HepG2 (cell line): ENCODE measurements around the gene TOR1AIP1. TPM values are rescaled to one million over a fixed set of nuclear protein-coding genes. Genes with fewer than 3 reads are reported as not detected.

Source experiments
- ATAC-seq: fragments of 200-7000 bp; cut with Tn5 transposase; 3 replicates; pipeline ENCODE4 v1.9.1; 2020; ENCODE audit warnings: mild to moderate bottlenecking, moderate library complexity
- BruUV-seq: library from RNA; stranded (reverse); fragments of 400-500 nt; replicated peaks from 2 replicates; lab custom pipeline; 2021; lab: Mats Ljungman, UMichigan
- CTCF ChIA-PET: fragments of 300-600 bp; formaldehyde crosslinking; extraction: SDS; loops from one replicate; lab custom pipeline; 2021; ENCODE audit warnings: low total read pairs, inconsistent platforms, low intra/inter-chr PET ratio; lab: Yijun Ruan, JAX
- POLR2A ChIA-PET: fragments of 350-600 bp; sonication (Branson Sonifier 250); formaldehyde crosslinking; loops from one replicate; lab custom pipeline; 2020; ENCODE audit warnings: antibody characterized with exemption, inconsistent platforms; lab: Yijun Ruan, JAX
- DNase-seq: peaks from one replicate; pipeline ENCODE4 v3.0.0-alpha.2; 2015; ENCODE audit warnings: low spot score
- FAIRE-seq: peaks from 3 replicates; lab custom pipeline; 2011; peaks lifted over from hg19 to GRCh38; lab: Jason Lieb, UNC
- H2AFZ ChIP-seq: one replicate; pipeline ENCODE4 v1.6.1; 2011; ENCODE audit warnings: low read length, inconsistent platforms
- H3K27ac ChIP-seq: fragments of 300-600 bp; 3 replicates; pipeline ENCODE4 v1.8.0; 2011; ENCODE audit warnings: mixed run types, mild to moderate bottlenecking, mixed read lengths, low read length, inconsistent platforms; ENCODE audit not compliant: insufficient read depth; ENCODE audit errors: extremely low read length
- H3K27me3 ChIP-seq, 2 experiments: fragments of 200-600 bp in 1 of 2; 2 replicates in 1 of 2; 3 replicates in 1 of 2; pipeline versions ENCODE4 v1.6.0 to v1.8.0; 2011; ENCODE audit warnings: low read length in 2 of 2, mild to moderate bottlenecking in 2 of 2, moderate library complexity in 2 of 2, inconsistent platforms in 1 of 2; ENCODE audit not compliant: insufficient read depth in 2 of 2, control insufficient read depth in 1 of 2
- H3K36me3 ChIP-seq, 2 experiments: fragments of 200-600 bp in 1 of 2; replicated peaks in 1 of 2; 2 replicates in 1 of 2; 3 replicates in 1 of 2; pipeline versions ENCODE4 v1.5.1 to v1.8.0; 2011; ENCODE audit warnings: low read length in 2 of 2, inconsistent platforms in 1 of 2; ENCODE audit not compliant: insufficient read depth in 2 of 2, control insufficient read depth in 1 of 2
- H3K4me1 ChIP-seq: 2 replicates; pipeline ENCODE4 v1.5.1; 2012; ENCODE audit warnings: low read length, inconsistent platforms; ENCODE audit not compliant: insufficient read depth
- H3K4me2 ChIP-seq: 2 replicates; pipeline ENCODE4 v1.6.0; 2011; ENCODE audit warnings: low read depth, low read length, inconsistent platforms
- H3K4me3 ChIP-seq, 3 experiments: fragments of 200-600 bp in 1 of 3; sonication (generic), shearing (Covaris generic) in 1 of 3; replicated peaks in 1 of 3; 2 replicates each; pipeline ENCODE4 v1.5.1; 2011 to 2016; ENCODE audit warnings: low read length in 3 of 3, inconsistent platforms in 2 of 3, low read depth in 2 of 3, mild to moderate bottlenecking in 2 of 3, control low read depth in 1 of 3, mixed read lengths in 1 of 3; ENCODE audit not compliant: insufficient read depth in 1 of 3
- H3K79me2 ChIP-seq: one replicate; pipeline ENCODE4 v1.6.1; 2011; ENCODE audit warnings: low read length, inconsistent platforms; ENCODE audit not compliant: insufficient read depth
- H3K9ac ChIP-seq: 2 replicates; pipeline ENCODE4 v1.6.0; 2011; ENCODE audit warnings: mild to moderate bottlenecking, low read depth, low read length, inconsistent platforms; ENCODE audit not compliant: insufficient read depth
- H3K9me3 ChIP-seq: 2 replicates; pipeline ENCODE4 v1.5.1; 2012; ENCODE audit warnings: mild to moderate bottlenecking, low read length
- H4K20me1 ChIP-seq: 2 replicates; pipeline ENCODE4 v1.6.0; 2011; ENCODE audit warnings: inconsistent platforms, mild to moderate bottlenecking, low read length, moderate library complexity; ENCODE audit not compliant: insufficient read depth
- ATRX ChIP-seq: sonication (generic); formaldehyde crosslinking; IDR thresholded peaks from 2 replicates; pipeline ENCODE4 v1.4.0; 2020; ENCODE audit warnings: missing genetic modification reagents, borderline replicate concordance
- CREM ChIP-seq, 2 experiments: sonication (generic) in 1 of 2; formaldehyde crosslinking in 1 of 2; IDR thresholded peaks; 2 replicates each; pipeline versions ENCODE4 v1.4.0 to v1.6.1; 2016 to 2020; ENCODE audit warnings: antibody characterized with exemption in 1 of 2, mild to moderate bottlenecking in 1 of 2, missing genetic modification reagents in 1 of 2
- FOXK1 ChIP-seq: sonication (generic); formaldehyde crosslinking; IDR thresholded peaks from 2 replicates; pipeline ENCODE4 v1.4.0; 2020; ENCODE audit warnings: low read depth, missing genetic modification reagents, borderline replicate concordance
- KAT8 ChIP-seq: IDR thresholded peaks from 2 replicates; pipeline ENCODE4 v1.6.1; 2016; ENCODE audit warnings: missing genetic modification reagents, missing compliant biosample characterization
- MAFK ChIP-seq, 2 experiments: IDR thresholded peaks in 1 of 2; conservative IDR thresholded peaks in 1 of 2; 2 replicates each; pipeline ENCODE4 v1.6.1; 2011; ENCODE audit warnings: improper control_type of control experiment in 2 of 2, low read length in 2 of 2
- PPARG ChIP-seq: conservative IDR thresholded peaks from 2 replicates; pipeline ENCODE4 v1.6.1; 2016; ENCODE audit warnings: missing biosample characterization, missing genetic modification reagents
- RFX1 ChIP-seq: fragments of 450-650 bp; IDR thresholded peaks from 2 replicates; pipeline ENCODE4 v1.6.1; 2017
- SIX4 ChIP-seq: sonication (generic); formaldehyde crosslinking; IDR thresholded peaks from 2 replicates; pipeline ENCODE4 v1.4.0; 2020; ENCODE audit warnings: missing genetic modification reagents
- SOX5 ChIP-seq: IDR thresholded peaks from 2 replicates; pipeline ENCODE4 v1.6.1; 2016; ENCODE audit warnings: borderline replicate concordance
- STAT5B ChIP-seq: sonication (generic); formaldehyde crosslinking; IDR thresholded peaks from 2 replicates; pipeline ENCODE4 v1.4.0; 2020; ENCODE audit warnings: missing genetic modification reagents
- ZMYM2 ChIP-seq: sonication (generic); formaldehyde crosslinking; IDR thresholded peaks from 2 replicates; pipeline ENCODE4 v1.8.0; 2022; ENCODE audit warnings: mild to moderate bottlenecking, missing genetic modification reagents
- ZNF234 ChIP-seq: sonication (generic); formaldehyde crosslinking; conservative IDR thresholded peaks from 2 replicates; pipeline ENCODE4 v1.5.1; 2020; ENCODE audit warnings: mild to moderate bottlenecking, missing genetic modification reagents
- ZNF383 ChIP-seq: sonication (generic); formaldehyde crosslinking; IDR thresholded peaks from 2 replicates; pipeline ENCODE4 v1.4.0; 2020; ENCODE audit warnings: missing genetic modification reagents, mild to moderate bottlenecking, borderline replicate concordance
- WGBS: methylation state at CpG from one replicate; pipeline ENCODE4 v1.1.6; 2017; ENCODE audit warnings: low lambda C conversion rate; 5-methylcytosine and 5-hydroxymethylcytosine counted together
- in situ Hi-C: cut with HindIII; loops from 2 replicates; pipeline ENCODE4 v1.10.0; 2017; ENCODE audit warnings: low pct_unique_long_range_greater_than_20kb; ENCODE audit not compliant: extremely low pct_ligation_motif_present
- intact Hi-C: fragments of 100-400 bp; cut with micrococcal nuclease; formaldehyde crosslinking; loops from one replicate; pipeline ENCODE4 v1.10.0; 2022; ENCODE audit not compliant: unreplicated experiment
- polyA plus RNA-seq, 8 experiments: library from polyadenylated mRNA; depleted of rRNA in 3 of 8; stranded (reverse) in 7 of 8; unstranded in 1 of 8; fragments of >200 nt; fragmentation: Illumina TruSeq in 4 of 8; extraction: Trizol in 4 of 8; gene quantifications; 2 replicates each; pipeline versions ENCODE4 v1.2.1 to v1.2.3, GENCODE V29; 2011 to 2016; ENCODE audit warnings: low read depth in 4 of 8, missing spikeins in 1 of 8, mixed read lengths in 1 of 8; ENCODE audit not compliant: insufficient read depth in 1 of 8
- total RNA-seq, 5 experiments: library from RNA; depleted of rRNA; stranded (reverse); fragments of >200 nt; fragmentation: Illumina TruSeq; extraction: Trizol; gene quantifications; 2 replicates each; pipeline ENCODE4 v1.2.3, GENCODE V29; 2016; ENCODE audit warnings: low read depth in 1 of 5
- TF ChIP-seq, protein P1 (sequence below): sonication (generic); formaldehyde crosslinking; IDR thresholded peaks from 2 replicates; pipeline ENCODE4 v1.5.1; 2020; ENCODE audit warnings: missing genetic modification reagents, mild to moderate bottlenecking, borderline replicate concordance
- TF ChIP-seq, protein P2 (sequence below): sonication (generic); formaldehyde crosslinking; IDR thresholded peaks from 2 replicates; pipeline ENCODE4 v1.8.0; 2022; ENCODE audit warnings: mild to moderate bottlenecking, missing genetic modification reagents, moderate library complexity
- TF ChIP-seq, protein P3 (sequence below): conservative IDR thresholded peaks from 2 replicates; pipeline ENCODE4 v1.6.1; 2018; ENCODE audit warnings: missing genetic modification reagents

TOR1AIP1 gene
- total and polyA plus RNA-seq, 2 of the 13 experiments (the other 11 are each of a cell fraction or from before 2014, with no cell fraction given): 15.6 to 29.0 TPM

DNA sequence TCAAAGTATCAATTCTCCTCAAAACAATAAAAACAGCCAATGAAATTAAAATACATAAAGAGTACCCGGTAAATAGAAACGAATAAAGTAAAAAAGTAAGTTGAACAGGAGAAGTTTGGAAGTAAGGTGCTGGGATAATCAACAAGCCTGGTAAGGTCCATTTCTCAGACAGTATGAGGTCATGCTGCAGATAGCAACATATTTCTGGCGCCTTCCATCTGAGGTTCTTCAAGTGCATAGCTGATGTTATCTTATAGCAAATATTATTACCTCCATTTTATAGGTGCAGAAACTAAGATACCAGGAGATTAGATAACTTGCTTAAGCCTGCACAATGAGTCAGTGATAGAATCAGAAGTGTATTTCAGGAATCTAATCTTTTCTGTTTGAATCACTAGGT lies 48.8 kb downstream of the TOR1AIP1 start (continued):
- TF ChIP-seq, protein P1, sequence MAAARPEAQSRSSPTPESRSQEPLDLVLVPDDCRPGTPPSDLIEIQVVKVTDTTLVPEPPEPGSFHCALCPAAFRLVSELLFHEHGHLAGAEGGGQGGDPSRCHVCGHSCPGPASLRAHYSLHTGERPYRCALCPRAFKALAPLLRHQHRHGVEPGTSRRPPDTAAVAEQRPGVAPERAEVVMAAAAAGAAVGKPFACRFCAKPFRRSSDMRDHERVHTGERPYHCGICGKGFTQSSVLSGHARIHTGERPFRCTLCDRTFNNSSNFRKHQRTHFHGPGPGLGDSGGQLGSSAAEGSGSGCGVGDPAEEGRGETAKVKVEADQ: no peak
- TF ChIP-seq MAFK (conservative IDR thresholded peaks at IDR 0.05 in 1 of 2, IDR thresholded peaks at IDR 0.05 in 1 of 2; ENCODE audit: low read length in 2 of 2) (no peak), SIX4 (CRISPR knock-in tag) (no peak)

DNA sequence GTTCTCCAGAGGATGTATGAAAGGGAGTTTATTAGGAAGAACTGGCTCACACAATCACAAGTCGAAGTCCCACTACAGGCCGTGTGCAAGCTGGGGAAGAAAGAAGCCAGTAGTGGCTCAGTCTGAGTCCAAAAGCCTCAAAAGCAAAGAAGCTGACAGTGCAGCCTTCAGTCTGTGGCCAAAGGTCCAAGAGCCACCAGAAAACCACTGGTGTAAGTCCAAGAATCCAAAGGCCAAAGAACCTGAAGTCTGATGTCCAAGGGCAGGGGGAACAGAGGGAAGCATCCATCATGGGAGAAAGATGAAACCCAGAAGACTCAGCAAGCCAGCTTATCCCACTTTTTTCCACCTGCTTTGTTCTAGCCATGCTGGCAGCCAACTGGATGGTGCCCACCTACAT lies 51.1 kb downstream of the TOR1AIP1 start:
- DNase-seq (no peak), ATAC-seq (no peak), FAIRE-seq (no peak)
- Histone ChIP-seq H3K9me3 (no peaks in the 10 kb centered on the region), H4K20me1 (no peaks in the 10 kb centered on the region), H3K36me3 (no peaks in the 10 kb centered on the region), H3K27ac (no peak overlapping the region), H3K27me3 (no peaks in the 10 kb centered on the region), H3K4me3 (no peak overlapping the region), H3K4me1 (peaks cover 11% of the 10 kb centered on the region), H3K4me2 (no peak overlapping the region), H3K9ac (no peak overlapping the region), H3K79me2 (no peaks in the 10 kb centered on the region), H2AFZ (no peak overlapping the region)
- no TSS peak for BruUV-seq
- TF ChIP-seq CREM (IDR thresholded peaks at IDR 0.05): no peak
- TF ChIP-seq CREM (CRISPR knock-in tag; IDR thresholded peaks at IDR 0.05): no peak
- no peak for TF ChIP-seq STAT5B (CRISPR knock-in tag)
- TF ChIP-seq ZNF383 (CRISPR knock-in tag): no peak
- TF ChIP-seq ZMYM2 (CRISPR knock-in tag): no peak
- no peak for TF ChIP-seq PPARG (CRISPR knock-in tag)
- TF ChIP-seq RFX1: no peak
- TF ChIP-seq FOXK1: no peak
- TF ChIP-seq SOX5: no peak
- no peak for TF ChIP-seq ATRX (CRISPR knock-in tag)
- TF ChIP-seq, protein P2, sequence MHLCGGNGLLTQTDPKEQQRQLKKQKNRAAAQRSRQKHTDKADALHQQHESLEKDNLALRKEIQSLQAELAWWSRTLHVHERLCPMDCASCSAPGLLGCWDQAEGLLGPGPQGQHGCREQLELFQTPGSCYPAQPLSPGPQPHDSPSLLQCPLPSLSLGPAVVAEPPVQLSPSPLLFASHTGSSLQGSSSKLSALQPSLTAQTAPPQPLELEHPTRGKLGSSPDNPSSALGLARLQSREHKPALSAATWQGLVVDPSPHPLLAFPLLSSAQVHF (CRISPR knock-in tag): no peak
- no peak for TF ChIP-seq KAT8 (CRISPR knock-in tag)
- no peak for TF ChIP-seq ZNF234 (CRISPR knock-in tag)
- TF ChIP-seq, protein P3, sequence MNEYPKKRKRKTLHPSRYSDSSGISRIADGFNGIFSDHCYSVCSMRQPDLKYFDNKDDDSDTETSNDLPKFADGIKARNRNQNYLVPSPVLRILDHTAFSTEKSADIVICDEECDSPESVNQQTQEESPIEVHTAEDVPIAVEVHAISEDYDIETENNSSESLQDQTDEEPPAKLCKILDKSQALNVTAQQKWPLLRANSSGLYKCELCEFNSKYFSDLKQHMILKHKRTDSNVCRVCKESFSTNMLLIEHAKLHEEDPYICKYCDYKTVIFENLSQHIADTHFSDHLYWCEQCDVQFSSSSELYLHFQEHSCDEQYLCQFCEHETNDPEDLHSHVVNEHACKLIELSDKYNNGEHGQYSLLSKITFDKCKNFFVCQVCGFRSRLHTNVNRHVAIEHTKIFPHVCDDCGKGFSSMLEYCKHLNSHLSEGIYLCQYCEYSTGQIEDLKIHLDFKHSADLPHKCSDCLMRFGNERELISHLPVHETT (CRISPR knock-in tag): no peak
- in situ Hi-C loops: no loop called here
- intact Hi-C loops: no loop called here
- 9% methylated on average over 2 of the region's 2 CpGs for WGBS
- POLR2A ChIA-PET: no interaction called here
- CTCF ChIA-PET: no interaction called here
